Loucy (cell line): Measurements from ENCODE around the gene CD84.

ENCODE experiments used
- CTCF ChIP-seq: fragments of 200-600 bp; sonication (generic); conservative IDR thresholded peaks from 2 replicates; pipeline ENCODE4 v1.5.1; 2014; ENCODE audit warnings: mild to moderate bottlenecking, antibody characterized with exemption, low read length
- EZH2phosphoT487 ChIP-seq: fragments of 200-600 bp; IDR thresholded peaks from 2 replicates; pipeline ENCODE4 v1.6.1; 2018; ENCODE audit warnings: antibody characterized with exemption, mild to moderate bottlenecking, moderate library complexity, borderline replicate concordance

GRCh38 chr1:160541622-160542302, 37.5 kb downstream of the CD84 start:
- TF ChIP-seq CTCF (no peak), EZH2phosphoT487 (no peak)
